G401 (cell line): Measurements from ENCODE around the gene PPM1J. TPM values are rescaled to one million over a fixed set of nuclear protein-coding genes. Genes with fewer than 3 reads are reported as not detected.
A peak's percentile ranks its signal among the peaks of the same experiment; 100 is the strongest.
"Not testable (repeated sequence)": the region's sequence is repeated elsewhere in the genome, so short reads cannot be mapped to it uniquely, and the experiment has no call there.

Experiments used
- DNase-seq: peaks from one replicate; pipeline ENCODE4 v3.0.0-alpha.2; 2015; ENCODE audit warnings: low spot score
- in situ Hi-C: cut with HindIII; loops from 2 replicates; pipeline ENCODE4 v1.10.0; 2016; ENCODE audit warnings: low sequenced_read_pairs, mixed read lengths
- total RNA-seq: library from RNA; depleted of rRNA; stranded (reverse); fragments of >200 nt; shearing (Covaris generic); gene quantifications from 2 replicates; pipeline ENCODE4 v1.2.3, GENCODE V29; 2014

PPM1J gene
- total RNA-seq, 1 experiment from 2014 or later = 13.2 TPM

DNA sequence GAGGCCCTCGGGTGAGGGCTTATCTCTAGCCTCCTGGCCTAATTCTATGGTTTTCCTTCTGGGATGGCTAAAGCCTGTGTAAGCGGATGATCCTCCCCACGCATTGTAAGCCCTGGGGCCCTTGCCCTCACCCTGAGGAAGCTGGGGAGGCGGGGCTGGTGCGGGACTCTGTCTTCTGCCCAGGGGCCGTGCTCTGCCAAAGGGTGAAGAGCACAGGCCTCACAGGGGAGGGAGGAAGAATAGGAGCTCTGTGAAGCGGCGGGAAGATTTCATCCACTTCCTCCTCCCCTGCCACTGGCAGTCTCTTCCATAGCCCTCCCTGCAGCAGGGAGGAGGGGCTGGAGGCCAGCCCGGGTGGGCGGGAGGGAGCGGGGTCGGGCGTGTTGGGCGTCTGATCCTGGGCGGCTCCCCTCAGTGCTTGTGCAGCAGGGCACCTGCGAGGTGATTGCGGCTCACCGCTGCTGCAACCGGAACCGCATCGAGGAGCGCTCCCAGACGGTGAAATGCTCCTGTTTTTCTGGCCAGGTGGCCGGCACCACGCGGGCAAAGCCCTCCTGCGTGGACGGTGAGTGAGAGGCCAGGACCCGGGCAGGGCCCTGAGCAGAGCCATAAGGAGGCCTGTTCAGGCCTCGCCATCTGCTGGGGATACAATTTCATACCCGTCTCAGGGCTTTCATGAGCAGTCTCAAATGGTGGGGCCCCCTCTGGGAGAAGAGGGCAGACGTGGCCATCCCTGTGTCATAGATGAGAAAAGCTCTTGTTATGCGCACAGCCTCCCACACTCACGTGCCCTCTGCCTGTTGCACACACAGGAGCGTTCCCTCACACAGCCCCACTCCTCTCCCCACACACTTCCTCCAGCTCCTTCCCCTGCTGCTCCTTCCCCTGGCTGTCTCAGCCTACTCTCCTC, 7.7 kb upstream of the PPM1J start:
- in situ Hi-C loops = no loop called here
- peak; percentile 62 for DNase-seq

DNA sequence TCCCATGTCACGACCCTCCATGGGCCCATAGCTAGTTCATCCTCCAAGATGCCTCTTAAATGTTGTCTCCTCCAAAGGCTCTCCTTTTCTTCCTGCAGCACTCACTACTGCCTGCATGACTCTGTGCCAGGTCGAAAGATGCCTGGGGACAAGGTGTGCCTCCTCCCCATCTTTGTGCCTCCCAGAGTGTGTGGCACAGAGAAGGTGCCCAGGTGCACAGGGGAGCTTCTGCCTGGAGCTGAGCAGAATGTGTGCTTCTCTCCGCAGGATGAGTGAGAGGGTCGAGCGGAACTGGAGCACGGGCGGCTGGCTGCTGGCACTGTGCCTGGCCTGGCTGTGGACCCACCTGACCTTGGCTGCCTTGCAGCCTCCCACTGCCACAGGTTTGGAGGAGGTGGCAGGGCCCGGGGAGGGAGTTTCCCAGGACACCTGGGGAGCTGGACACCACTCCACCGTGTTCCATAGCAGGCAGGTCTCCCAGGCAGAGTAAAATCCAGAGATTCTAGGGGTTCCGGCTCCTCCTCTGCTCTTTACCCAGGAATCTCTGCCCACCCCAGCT, 6.9 kb upstream of the PPM1J start:
- in situ Hi-C loops = no loop called here
- peak; percentile 45 for DNase-seq

DNA sequence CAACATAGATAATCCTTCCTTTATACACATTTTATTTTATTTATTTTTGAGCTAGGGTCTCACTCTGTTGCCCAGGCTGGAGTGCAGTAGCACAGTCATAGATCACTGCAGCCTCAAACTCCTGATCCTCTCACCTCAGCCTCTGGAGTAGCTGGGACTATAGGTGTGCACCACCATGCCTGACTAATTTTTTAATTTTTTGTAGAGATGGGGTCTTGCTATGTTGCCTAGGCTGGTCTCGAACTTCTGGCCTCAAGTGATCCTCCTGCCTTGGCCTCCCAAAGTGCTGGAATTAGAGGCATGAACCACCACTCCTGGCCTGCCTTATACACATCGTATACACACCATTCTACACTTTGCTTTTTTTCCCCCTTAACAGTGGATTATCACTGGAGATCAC, 6.2 kb upstream of the PPM1J start:
- in situ Hi-C loops, DNase-seq: not testable (repeated sequence)

DNA sequence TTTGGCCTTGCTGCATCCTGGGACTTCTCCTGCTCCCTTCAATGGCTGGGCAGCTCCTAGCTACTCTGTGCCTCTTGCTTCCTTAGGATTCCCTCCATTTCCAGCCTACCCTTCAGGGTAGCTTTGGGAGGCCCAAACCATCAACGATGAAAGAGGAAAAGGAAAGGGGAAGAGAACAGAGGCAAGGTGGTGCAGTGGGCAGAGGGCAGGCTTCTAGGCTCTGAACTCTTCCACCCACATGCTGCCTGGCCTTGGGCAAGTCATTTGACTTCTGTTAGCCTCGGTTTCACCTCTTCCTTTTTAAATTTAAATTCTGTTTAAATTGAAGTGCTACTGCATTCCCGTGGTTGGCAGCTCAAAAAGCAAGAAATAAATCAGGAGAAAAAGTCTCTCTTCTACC, 5.7 kb upstream of the PPM1J start:
- in situ Hi-C loops = no loop called here
- DNase-seq = no peak

- in situ Hi-C loops = loop anchor here (5.0 kb wide), 1 partner anchor 78 kb away; no protein-coding TSS in a partner anchor
- no peak for DNase-seq
Measured at GRCh38 chr1:112719706-112720105, 4.6 kb upstream of the PPM1J start.

GRCh38 chr1:112718691-112719418, 3.7 kb upstream of the PPM1J start:
- in situ Hi-C loops = loop anchor here (5.0 kb wide), 1 partner anchor 78 kb away; no protein-coding TSS in a partner anchor
- DNase-seq = peak; percentile 74

DNA sequence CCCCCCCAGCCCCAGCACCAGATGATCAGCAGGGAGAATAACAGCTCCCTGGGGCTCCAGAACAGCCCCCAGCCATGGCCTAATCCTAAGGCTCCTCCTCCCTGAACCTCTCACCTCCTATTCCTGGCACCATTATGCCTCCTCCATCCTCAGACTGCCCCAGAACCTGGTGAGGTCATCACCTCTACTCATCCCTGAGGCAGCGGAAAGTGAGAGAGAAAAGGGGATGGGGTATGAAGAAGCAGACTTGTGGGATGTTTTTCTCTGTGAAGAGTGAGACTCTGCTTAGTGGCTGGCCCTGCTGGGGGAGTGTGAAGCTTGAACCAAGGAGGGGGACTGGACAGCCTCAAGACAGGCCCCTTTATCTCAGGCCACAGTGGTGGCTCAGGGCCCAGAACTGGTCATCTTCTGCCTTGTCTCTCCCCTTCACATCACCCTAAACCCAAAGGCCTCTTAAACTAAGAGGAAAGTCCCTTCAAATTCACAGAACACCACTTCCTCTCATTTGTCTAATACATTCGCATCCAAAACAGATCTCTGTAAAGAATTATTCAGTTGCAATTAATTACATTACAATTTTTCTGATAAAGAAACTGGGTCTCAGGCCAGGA, 2.2 kb upstream of the PPM1J start:
- in situ Hi-C loops = loop anchor here (5.0 kb wide), 1 partner anchor 80 kb away; no protein-coding TSS in a partner anchor
- no peak for DNase-seq

DNA sequence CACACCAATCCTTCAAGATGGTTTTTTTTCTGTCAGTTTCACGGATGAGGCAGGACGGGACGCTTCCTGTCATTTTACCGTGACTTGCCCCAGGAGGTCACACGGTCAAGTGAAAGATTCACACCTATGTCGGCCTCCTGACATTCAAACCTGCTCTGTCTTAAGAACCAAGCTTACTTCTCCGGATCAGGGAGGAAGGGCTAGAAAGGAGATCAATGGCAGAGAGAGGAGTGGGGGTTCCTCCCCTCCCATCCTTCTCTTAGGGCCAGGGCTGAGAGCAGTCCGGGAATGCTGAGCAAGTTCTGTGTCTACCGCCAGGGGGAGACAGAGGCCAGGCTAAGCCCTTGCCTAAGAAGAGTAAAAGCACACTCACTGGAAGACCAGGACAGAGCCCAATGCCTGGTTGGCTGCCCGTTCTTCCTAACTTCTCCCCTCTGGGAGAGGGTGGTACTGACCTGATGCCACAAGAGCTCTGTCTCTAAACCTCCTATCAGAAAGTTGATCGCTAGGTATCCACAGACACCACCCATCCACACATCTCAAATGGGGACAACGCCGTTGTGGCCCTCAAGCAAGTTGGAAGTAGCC, 1.1 kb upstream of the PPM1J start:
- DNase-seq = peak; percentile 96
- in situ Hi-C loops = loop anchor here (5.0 kb wide), 1 partner anchor 81 kb away; no protein-coding TSS in a partner anchor

GRCh38 chr1:112714313-112715263, 544 bp downstream of the PPM1J start:
- DNase-seq = peak; percentile 35
- in situ Hi-C loops = loop anchor here (5.0 kb wide), 1 partner anchor 83 kb away; no protein-coding TSS in a partner anchor

GRCh38 chr1:112713466-112714312, 1.4 kb downstream of the PPM1J start:
- in situ Hi-C loops = no loop called here

GRCh38 chr1:112712701-112713128, 2.4 kb downstream of the PPM1J start:
- in situ Hi-C loops = no loop called here

More at GRCh38 chr1:112713466-112714312, 1.4 kb downstream of the PPM1J start:
- no peak for DNase-seq

GRCh38 chr1:112712191-112712590, 2.9 kb downstream of the PPM1J start:
- DNase-seq = no peak
- in situ Hi-C loops = no loop called here

More at GRCh38 chr1:112712701-112713128, 2.4 kb downstream of the PPM1J start:
- no peak for DNase-seq

DNA sequence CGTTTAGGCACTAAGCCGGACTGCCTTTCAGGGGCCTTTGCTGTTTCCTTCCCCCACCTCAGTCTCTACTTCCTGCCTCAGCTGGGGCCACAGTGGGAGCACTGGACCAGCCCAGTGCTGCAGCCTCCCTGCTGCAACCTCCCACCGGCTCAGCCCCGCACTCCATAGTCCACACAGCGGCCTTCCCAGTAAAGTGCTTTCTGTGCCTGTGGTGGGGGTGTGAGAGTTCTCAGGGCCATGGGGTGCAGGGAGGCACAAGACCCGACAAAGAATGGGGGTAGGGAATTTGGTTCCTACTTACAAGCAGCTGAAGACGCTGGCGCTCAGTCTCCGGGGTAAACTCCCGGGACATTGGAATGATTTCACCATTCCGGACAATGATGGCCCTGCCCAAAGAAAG, 3.5 kb downstream of the PPM1J start:
- in situ Hi-C loops = no loop called here
- no peak for DNase-seq

GRCh38 chr1:112711041-112711440, 4.1 kb downstream of the PPM1J start:
- in situ Hi-C loops = no loop called here
- no peak for DNase-seq

- no peak for DNase-seq
- in situ Hi-C loops = no loop called here
Measured at GRCh38 chr1:112710586-112710985, 4.5 kb downstream of the PPM1J start.

DNA sequence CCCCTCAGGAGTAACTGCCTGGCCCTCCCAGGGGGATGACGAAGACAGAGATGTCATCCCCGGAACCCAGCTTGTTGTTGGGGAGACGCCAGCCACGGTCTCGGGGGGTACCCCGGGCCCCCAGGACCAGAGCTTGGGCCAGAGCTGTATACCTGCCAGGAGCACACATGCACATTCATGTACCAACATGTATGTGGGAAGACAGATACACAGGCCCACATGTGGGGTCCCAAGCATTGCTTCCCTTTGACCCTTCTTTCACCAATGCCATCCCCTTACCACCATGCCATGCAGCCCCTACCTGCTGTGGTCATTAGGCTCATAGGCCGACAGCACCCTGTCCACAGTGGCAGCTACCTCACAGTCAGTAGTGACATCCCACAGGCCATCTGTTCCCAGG, 5.0 kb downstream of the PPM1J start:
- in situ Hi-C loops = no loop called here
- DNase-seq = no peak

GRCh38 chr1:112708489-112708888, 6.6 kb downstream of the PPM1J start:
- in situ Hi-C loops = no loop called here
- DNase-seq = no peak
